Measurements from ENCODE around the gene UBE2O.

UBE2O gene

GRCh38 chr17:76359375-76359774 lies 93.6 kb downstream of the UBE2O start:
- no peak overlapping the region for H3K27ac ChIP-seq (ENCODE audit: low read length)
- no peaks in the 10 kb centered on the region for H3K9me3 ChIP-seq (ENCODE audit: insufficient read depth, low read length, severe bottlenecking)
- ATAC-seq (ENCODE audit: insufficient read depth, low read depth), result no peak

GRCh38 chr17:76357597-76358158 lies 95.3 kb downstream of the UBE2O start:
- ATAC-seq (ENCODE audit: insufficient read depth, low read depth) (no peak), DNase-seq (no peak)
- Histone ChIP-seq H3K36me3 (ENCODE audit: insufficient read depth, low read length) (no peaks in the 10 kb centered on the region; the same call in 1 of the 2 replicates), H3K9me3 (ENCODE audit: insufficient read depth, low read length, severe bottlenecking) (no peaks in the 10 kb centered on the region), H2AFZ (ENCODE audit: low read depth, low read length) (no peak overlapping the region), H3K4me1 (ENCODE audit: insufficient read depth, low read length) (peaks cover 15% of the 10 kb centered on the region), H3K27ac (ENCODE audit: low read length) (no peak overlapping the region), H3K4me3 (ENCODE audit: low read depth in 1 of 2, low read length in 2 of 2) (no peak overlapping the region), H4K20me1 (ENCODE audit: insufficient read depth, low read length) (no peaks in the 10 kb centered on the region; the same call in 1 of the 2 replicates), H3K79me2 (ENCODE audit: insufficient read depth, low read length) (peaks cover 6% of the 10 kb centered on the region), H3K4me2 (ENCODE audit: insufficient read depth, low read length) (no peak overlapping the region), H3K9ac (ENCODE audit: low read depth, low read length) (no peak overlapping the region), H3K27me3 (ENCODE audit: insufficient read depth, low read length, poor library complexity) (no peaks in the 10 kb centered on the region)
- no peak for TF ChIP-seq CTCF (IDR thresholded peaks at IDR 0.05; ENCODE audit: borderline replicate concordance, extremely low read depth, low read length, poor library complexity, severe bottlenecking)
- TF ChIP-seq EZH2 (IDR thresholded peaks at IDR 0.05; ENCODE audit: borderline replicate concordance, low read depth, low read length, severe bottlenecking), result no peak

More at GRCh38 chr17:76359375-76359774, 93.6 kb downstream of the UBE2O start:
- TF ChIP-seq EZH2 (IDR thresholded peaks at IDR 0.05; ENCODE audit: borderline replicate concordance, low read depth, low read length, severe bottlenecking) (no peak), CTCF (IDR thresholded peaks at IDR 0.05; ENCODE audit: borderline replicate concordance, extremely low read depth, low read length, poor library complexity, severe bottlenecking) (no peak)
- H3K9ac ChIP-seq (ENCODE audit: low read depth, low read length), result no peak overlapping the region
- no peaks in the 10 kb centered on the region for H3K27me3 ChIP-seq (ENCODE audit: insufficient read depth, low read length, poor library complexity)
- no peaks in the 10 kb centered on the region for H3K79me2 ChIP-seq (ENCODE audit: insufficient read depth, low read length)
- peaks cover 9% of the 10 kb centered on the region for H3K4me1 ChIP-seq (ENCODE audit: insufficient read depth, low read length)
- no peak overlapping the region for H2AFZ ChIP-seq (ENCODE audit: low read depth, low read length)
- H3K4me2 ChIP-seq (ENCODE audit: insufficient read depth, low read length), result no peak overlapping the region
- H4K20me1 ChIP-seq (ENCODE audit: insufficient read depth, low read length), result no peaks in the 10 kb centered on the region
- H3K36me3 ChIP-seq (ENCODE audit: insufficient read depth, low read length), result no peaks in the 10 kb centered on the region
- H3K4me3 ChIP-seq (ENCODE audit: low read depth in 1 of 2, low read length in 2 of 2), result no peak overlapping the region
- no peak for DNase-seq

- Histone ChIP-seq H3K4me2 (ENCODE audit: insufficient read depth, low read length) (no peak overlapping the region), H2AFZ (ENCODE audit: low read depth, low read length) (no peak overlapping the region), H3K4me3 (ENCODE audit: low read depth in 1 of 2, low read length in 2 of 2) (no peak overlapping the region), H3K27me3 (ENCODE audit: insufficient read depth, low read length, poor library complexity) (no peaks in the 10 kb centered on the region), H3K79me2 (ENCODE audit: insufficient read depth, low read length) (peaks cover 12% of the 10 kb centered on the region), H3K4me1 (ENCODE audit: insufficient read depth, low read length) (peaks cover 22% of the 10 kb centered on the region), H4K20me1 (ENCODE audit: insufficient read depth, low read length) (no peaks in the 10 kb centered on the region; the same call in 1 of the 2 replicates), H3K9ac (ENCODE audit: low read depth, low read length) (no peak overlapping the region), H3K36me3 (ENCODE audit: insufficient read depth, low read length) (no peaks in the 10 kb centered on the region; the same call in 1 of the 2 replicates), H3K27ac (ENCODE audit: low read length) (no peak overlapping the region), H3K9me3 (ENCODE audit: insufficient read depth, low read length, severe bottlenecking) (no peaks in the 10 kb centered on the region)
- DNase-seq (no peak), ATAC-seq (ENCODE audit: insufficient read depth, low read depth) (no peak)
- TF ChIP-seq CTCF (IDR thresholded peaks at IDR 0.05; ENCODE audit: borderline replicate concordance, extremely low read depth, low read length, poor library complexity, severe bottlenecking), result no peak
- TF ChIP-seq EZH2 (IDR thresholded peaks at IDR 0.05; ENCODE audit: borderline replicate concordance, low read depth, low read length, severe bottlenecking), result no peak
Observed at GRCh38 chr17:76356803-76357456, 96.0 kb downstream of the UBE2O start.
